HEK293T (cell line): Measurements from ENCODE around the gene LARP4B.

ENCODE experiments used
- ARNT ChIP-seq: fragments of 450-650 bp; IDR thresholded peaks from 2 replicates; pipeline ENCODE4 v1.6.1; 2017; ENCODE audit warnings: mild to moderate bottlenecking
- BHLHE40 ChIP-seq: fragments of 450-650 bp; IDR thresholded peaks from 2 replicates; pipeline ENCODE4 v1.6.1; 2016; ENCODE audit warnings: mild to moderate bottlenecking, moderate library complexity, borderline replicate concordance
- ELF4 ChIP-seq: fragments of 450-650 bp; IDR thresholded peaks from 2 replicates; pipeline ENCODE4 v1.6.1; 2017; ENCODE audit warnings: antibody characterized with exemption
- FOXA1 ChIP-seq: fragments of 450-650 bp; IDR thresholded peaks from 2 replicates; pipeline ENCODE4 v1.6.1; 2016; ENCODE audit warnings: mild to moderate bottlenecking
- FOXM1 ChIP-seq: fragments of 450-650 bp; IDR thresholded peaks from 2 replicates; pipeline ENCODE4 v1.6.1; 2017; ENCODE audit warnings: mild to moderate bottlenecking, borderline replicate concordance
- HDGF ChIP-seq: fragments of 450-650 bp; IDR thresholded peaks from 2 replicates; pipeline ENCODE4 v1.6.1; 2017; ENCODE audit warnings: antibody characterized with exemption, borderline replicate concordance
- L3MBTL2 ChIP-seq: fragments of 450-650 bp; conservative IDR thresholded peaks from 2 replicates; pipeline ENCODE4 v1.6.1; 2016; ENCODE audit warnings: mild to moderate bottlenecking
- LEF1 ChIP-seq: fragments of 450-650 bp; IDR thresholded peaks from 2 replicates; pipeline ENCODE4 v1.6.1; 2017; ENCODE audit warnings: mild to moderate bottlenecking, borderline replicate concordance
- SP1 ChIP-seq: fragments of 450-650 bp; IDR thresholded peaks from 2 replicates; pipeline ENCODE4 v1.6.1; 2017
- SUZ12 ChIP-seq: fragments of 450-650 bp; IDR thresholded peaks from 2 replicates; pipeline ENCODE4 v1.6.1; 2016; ENCODE audit warnings: mild to moderate bottlenecking
- TARDBP ChIP-seq: fragments of 450-650 bp; IDR thresholded peaks from 2 replicates; pipeline ENCODE4 v1.6.1; 2016

GRCh38 chr10:790821-791551 is 140.5 kb downstream of the LARP4B start:
- TF ChIP-seq FOXA1 = no peak
- TF ChIP-seq FOXM1 = no peak
- TF ChIP-seq BHLHE40 = no peak
- TF ChIP-seq TARDBP = no peak
- no peak for TF ChIP-seq SP1
- TF ChIP-seq L3MBTL2 = no peak
- no peak for TF ChIP-seq SUZ12
- no peak for TF ChIP-seq HDGF
- no peak for TF ChIP-seq ARNT
- no peak for TF ChIP-seq ELF4
- no peak for TF ChIP-seq LEF1
